Measurements from ENCODE around the gene TMEM161A.

The TMEM161A gene

GRCh38 chr19:19169236-19170052 lies 31.2 kb upstream of the TMEM161A start:
- H3K4me1 ChIP-seq (ENCODE audit: control insufficient read depth, low read depth, low read length), result no peaks in the 10 kb centered on the region
- H3K36me3 ChIP-seq (ENCODE audit: control insufficient read depth, insufficient read depth, low read length), result no peaks in the 10 kb centered on the region
- no peak overlapping the region for H2BK120ac ChIP-seq (ENCODE audit: low read depth, low read length)
- H4K5ac ChIP-seq (ENCODE audit: low read length), result no peak overlapping the region
- no CpG with 5 or more reads among the region's 9 CpGs for WGBS (ENCODE audit: extremely low coverage, insufficient coverage, low lambda C conversion rate)
- H3K23ac ChIP-seq (ENCODE audit: low read length), result no peak overlapping the region
- H2AK5ac ChIP-seq (ENCODE audit: low read length), result no peak overlapping the region
- DNase-seq, result no peak
- no peak overlapping the region for H3K27ac ChIP-seq (ENCODE audit: low read depth, low read length)
- no peak overlapping the region for H3K4ac ChIP-seq (ENCODE audit: low read depth, low read length)
- no peak overlapping the region for H2BK15ac ChIP-seq (replicated peaks; ENCODE audit: low read depth)
- no peaks in the 10 kb centered on the region for H3K79me2 ChIP-seq (ENCODE audit: control insufficient read depth, insufficient read depth, low read length)
- no peak overlapping the region for H3K18ac ChIP-seq (ENCODE audit: low read length)
- no peak overlapping the region for H3K56ac ChIP-seq (ENCODE audit: low read length)
- no peak overlapping the region for H4K8ac ChIP-seq (ENCODE audit: low read depth, low read length)
- no peak overlapping the region for H3K4me2 ChIP-seq (ENCODE audit: low read length)
- no peak overlapping the region for H2BK5ac ChIP-seq (ENCODE audit: low read length)
- H3K27me3 ChIP-seq (ENCODE audit: insufficient read depth, low read length, poor library complexity), result no peaks in the 10 kb centered on the region
- no peak overlapping the region for H3K9ac ChIP-seq (ENCODE audit: low read length)
- no peaks in the 10 kb centered on the region for H3K79me1 ChIP-seq (ENCODE audit: low read length)
- H3K4me3 ChIP-seq (ENCODE audit: low read length), result no peak overlapping the region

GRCh38 chr19:19167612-19168011 lies 29.3 kb upstream of the TMEM161A start:
- H3K9ac ChIP-seq (ENCODE audit: low read length), result no peak overlapping the region
- H2BK120ac ChIP-seq (ENCODE audit: low read depth, low read length), result no peak overlapping the region
- no peak for DNase-seq
- no peak overlapping the region for H4K5ac ChIP-seq (ENCODE audit: low read length)
- H3K27ac ChIP-seq (ENCODE audit: low read depth, low read length), result no peak overlapping the region
- H3K4me1 ChIP-seq (ENCODE audit: control insufficient read depth, low read depth, low read length), result no peaks in the 10 kb centered on the region
- no peak overlapping the region for H3K4me3 ChIP-seq (ENCODE audit: low read length)
- no CpG with 5 or more reads among the region's 3 CpGs for WGBS (ENCODE audit: extremely low coverage, insufficient coverage, low lambda C conversion rate)
- no peak overlapping the region for H2BK5ac ChIP-seq (ENCODE audit: low read length)
- H4K8ac ChIP-seq (ENCODE audit: low read depth, low read length), result no peak overlapping the region
- no peaks in the 10 kb centered on the region for H3K79me1 ChIP-seq (ENCODE audit: low read length)
- H3K4me2 ChIP-seq (ENCODE audit: low read length), result no peak overlapping the region
- H3K56ac ChIP-seq (ENCODE audit: low read length), result no peak overlapping the region
- H3K36me3 ChIP-seq (ENCODE audit: control insufficient read depth, insufficient read depth, low read length), result no peaks in the 10 kb centered on the region
- H3K79me2 ChIP-seq (ENCODE audit: control insufficient read depth, insufficient read depth, low read length), result no peaks in the 10 kb centered on the region
- H3K23ac ChIP-seq (ENCODE audit: low read length), result no peak overlapping the region
- H3K27me3 ChIP-seq (ENCODE audit: insufficient read depth, low read length, poor library complexity), result no peaks in the 10 kb centered on the region
- no peak overlapping the region for H3K4ac ChIP-seq (ENCODE audit: low read depth, low read length)
- no peak overlapping the region for H2BK15ac ChIP-seq (replicated peaks; ENCODE audit: low read depth)
- no peak overlapping the region for H2AK5ac ChIP-seq (ENCODE audit: low read length)
- H3K18ac ChIP-seq (ENCODE audit: low read length), result no peak overlapping the region

- no peak overlapping the region for H3K27ac ChIP-seq (ENCODE audit: low read depth, low read length)
- H3K79me2 ChIP-seq (ENCODE audit: control insufficient read depth, insufficient read depth, low read length), result no peaks in the 10 kb centered on the region
- no peaks in the 10 kb centered on the region for H3K79me1 ChIP-seq (ENCODE audit: low read length)
- no peaks in the 10 kb centered on the region for H3K27me3 ChIP-seq (ENCODE audit: insufficient read depth, low read length, poor library complexity)
- H3K56ac ChIP-seq (ENCODE audit: low read length), result no peak overlapping the region
- no peaks in the 10 kb centered on the region for H3K4me1 ChIP-seq (ENCODE audit: control insufficient read depth, low read depth, low read length)
- H2BK15ac ChIP-seq (replicated peaks; ENCODE audit: low read depth), result no peak overlapping the region
- no peaks in the 10 kb centered on the region for H3K36me3 ChIP-seq (ENCODE audit: control insufficient read depth, insufficient read depth, low read length)
- no peak overlapping the region for H3K23ac ChIP-seq (ENCODE audit: low read length)
- H3K4me3 ChIP-seq (ENCODE audit: low read length), result no peak overlapping the region
- H3K9ac ChIP-seq (ENCODE audit: low read length), result no peak overlapping the region
- no peak overlapping the region for H3K4me2 ChIP-seq (ENCODE audit: low read length)
- H2BK120ac ChIP-seq (ENCODE audit: low read depth, low read length), result no peak overlapping the region
- H2AK5ac ChIP-seq (ENCODE audit: low read length), result no peak overlapping the region
- H2BK5ac ChIP-seq (ENCODE audit: low read length), result no peak overlapping the region
- H3K4ac ChIP-seq (ENCODE audit: low read depth, low read length), result no peak overlapping the region
- H3K18ac ChIP-seq (ENCODE audit: low read length), result no peak overlapping the region
- no peak overlapping the region for H4K5ac ChIP-seq (ENCODE audit: low read length)
- WGBS (ENCODE audit: extremely low coverage, insufficient coverage, low lambda C conversion rate), result no CpG with 5 or more reads among the region's 1 CpG
- no peak overlapping the region for H4K8ac ChIP-seq (ENCODE audit: low read depth, low read length)
- DNase-seq, result no peak
Observed at GRCh38 chr19:19165396-19165795, 27.1 kb upstream of the TMEM161A start.

GRCh38 chr19:19162495-19162894 lies 24.2 kb upstream of the TMEM161A start:
- no peaks in the 10 kb centered on the region for H3K27me3 ChIP-seq (ENCODE audit: insufficient read depth, low read length, poor library complexity)
- H4K8ac ChIP-seq (ENCODE audit: low read depth, low read length), result no peak overlapping the region
- H3K4ac ChIP-seq (ENCODE audit: low read depth, low read length), result no peak overlapping the region
- H2BK120ac ChIP-seq (ENCODE audit: low read depth, low read length), result no peak overlapping the region
- no peaks in the 10 kb centered on the region for H3K4me1 ChIP-seq (ENCODE audit: control insufficient read depth, low read depth, low read length)
- H2AK5ac ChIP-seq (ENCODE audit: low read length), result no peak overlapping the region
- H3K79me1 ChIP-seq (ENCODE audit: low read length), result no peaks in the 10 kb centered on the region
- DNase-seq, result no peak
- no peak overlapping the region for H4K5ac ChIP-seq (ENCODE audit: low read length)
- H3K36me3 ChIP-seq (ENCODE audit: control insufficient read depth, insufficient read depth, low read length), result no peaks in the 10 kb centered on the region
- no peak overlapping the region for H3K9ac ChIP-seq (ENCODE audit: low read length)
- no peak overlapping the region for H3K56ac ChIP-seq (ENCODE audit: low read length)
- no peak overlapping the region for H3K4me2 ChIP-seq (ENCODE audit: low read length)
- H3K18ac ChIP-seq (ENCODE audit: low read length), result no peak overlapping the region
- no peak overlapping the region for H3K23ac ChIP-seq (ENCODE audit: low read length)
- no peak overlapping the region for H3K4me3 ChIP-seq (ENCODE audit: low read length)
- no peaks in the 10 kb centered on the region for H3K79me2 ChIP-seq (ENCODE audit: control insufficient read depth, insufficient read depth, low read length)
- no peak overlapping the region for H2BK5ac ChIP-seq (ENCODE audit: low read length)
- no peak overlapping the region for H2BK15ac ChIP-seq (replicated peaks; ENCODE audit: low read depth)
- no peak overlapping the region for H3K27ac ChIP-seq (ENCODE audit: low read depth, low read length)
- WGBS (ENCODE audit: extremely low coverage, insufficient coverage, low lambda C conversion rate), result no CpG with 5 or more reads among the region's 7 CpGs

GRCh38 chr19:19160461-19161035 lies 22.3 kb upstream of the TMEM161A start:
- H3K18ac ChIP-seq (ENCODE audit: low read length), result no peak overlapping the region
- DNase-seq, result no peak

More at GRCh38 chr19:19160461-19161035, 22.3 kb upstream of the TMEM161A start:
- Histone ChIP-seq H3K4me2 (ENCODE audit: low read length) (no peak overlapping the region), H3K9ac (ENCODE audit: low read length) (no peak overlapping the region), H3K23ac (ENCODE audit: low read length) (no peak overlapping the region), H2AK5ac (ENCODE audit: low read length) (no peak overlapping the region), H4K5ac (ENCODE audit: low read length) (no peak overlapping the region), H3K4me1 (ENCODE audit: control insufficient read depth, low read depth, low read length) (no peaks in the 10 kb centered on the region), H3K56ac (ENCODE audit: low read length) (peak overlapping the region; percentile 56), H3K27me3 (ENCODE audit: insufficient read depth, low read length, poor library complexity) (no peaks in the 10 kb centered on the region), H3K4me3 (ENCODE audit: low read length) (no peak overlapping the region), H3K36me3 (ENCODE audit: control insufficient read depth, insufficient read depth, low read length) (no peaks in the 10 kb centered on the region), H2BK5ac (ENCODE audit: low read length) (no peak overlapping the region), H3K79me1 (ENCODE audit: low read length) (no peaks in the 10 kb centered on the region), H2BK15ac (replicated peaks; ENCODE audit: low read depth) (no peak overlapping the region), H3K27ac (ENCODE audit: low read depth, low read length) (no peak overlapping the region), H2BK120ac (ENCODE audit: low read depth, low read length) (no peak overlapping the region), H3K79me2 (ENCODE audit: control insufficient read depth, insufficient read depth, low read length) (no peaks in the 10 kb centered on the region), H4K8ac (ENCODE audit: low read depth, low read length) (no peak overlapping the region), H3K4ac (ENCODE audit: low read depth, low read length) (peak overlapping the region; percentile 38)
- no CpG with 5 or more reads among the region's 26 CpGs for WGBS (ENCODE audit: extremely low coverage, insufficient coverage, low lambda C conversion rate)

Measured in mesendoderm (in vitro differentiated cells).